HCT116 (cell line): ENCODE measurements around the gene HOXD11. TPM values are rescaled to one million over a fixed set of nuclear protein-coding genes. Genes with fewer than 3 reads are reported as not detected.

ENCODE experiments used
- ATAC-seq: fragments of 200-7000 bp; cut with Tn5 transposase; 2 replicates; pipeline ENCODE4 v1.9.1; 2020; ENCODE audit warnings: mild to moderate bottlenecking, moderate library complexity
- BruUV-seq: library from RNA; stranded (reverse); fragments of 400-500 nt; replicated peaks from 2 replicates; lab custom pipeline; 2021; lab: Mats Ljungman, UMichigan
- CTCF ChIA-PET: fragments of 300-600 bp; sonication (Branson Sonifier 250); formaldehyde crosslinking; loops from one replicate; lab custom pipeline; 2021; ENCODE audit warnings: antibody characterized with exemption; lab: Charles Lee
- POLR2A ChIA-PET: fragments of 300-600, 350-600 bp; sonication (Branson Sonifier 250); formaldehyde crosslinking; loops from one replicate; lab custom pipeline; 2021; ENCODE audit warnings: antibody characterized with exemption; lab: Charles Lee
- RAD21 ChIA-PET, 2 experiments: fragments of 300-600 bp; sonication (Branson Sonifier 250); formaldehyde crosslinking; loops; one replicate each; lab custom pipeline; 2023; ENCODE audit warnings: low total read pairs in 2 of 2; ENCODE audit not compliant: uncharacterized antibody in 2 of 2, unreplicated experiment in 2 of 2, low non-redundant PET in 1 of 2; lab: Charles Lee
- DNase-seq: peaks from one replicate; pipeline ENCODE4 v3.0.0-alpha.2; 2010; ENCODE audit warnings: low read depth, low spot score
- H2AFZ ChIP-seq: fragments of 200-600 bp; shearing (Covaris generic), sonication (generic); 2 replicates; pipeline ENCODE4 v1.6.1; 2017; ENCODE audit warnings: low read depth, mixed run types, mixed read lengths, antibody characterized with exemption, low read length; ENCODE audit not compliant: poor library complexity, severe bottlenecking
- H3K27ac ChIP-seq: 2 replicates; pipeline ENCODE4 v1.5.1; 2012; ENCODE audit warnings: low read depth, low read length
- H3K27me3 ChIP-seq: fragments of 200-600 bp; sonication (generic); 2 replicates; pipeline ENCODE4 v1.6.1; 2016; ENCODE audit warnings: mixed run types, low read length, mixed read lengths; ENCODE audit not compliant: insufficient read depth
- H3K36me3 ChIP-seq, 2 experiments: fragments of 200-500 bp in 1 of 2; fragments of 200-600 bp in 1 of 2; sonication (Bioruptor generic) in 1 of 2; sonication (generic) in 1 of 2; 2 replicates each; pipeline versions ENCODE4 v1.5.1 to v1.6.1; 2014 to 2016; ENCODE audit warnings: low read length in 2 of 2, inconsistent platforms in 1 of 2, mixed read lengths in 1 of 2, mixed run types in 1 of 2; ENCODE audit not compliant: insufficient read depth in 2 of 2, control insufficient read depth in 1 of 2
- H3K4me1 ChIP-seq, 2 experiments: fragments of 200-600 bp in 1 of 2; sonication (generic) in 1 of 2; 2 replicates each; pipeline versions ENCODE4 v1.5.1 to v1.6.1; 2012 to 2017; ENCODE audit warnings: low read length in 2 of 2, inconsistent platforms in 1 of 2, mild to moderate bottlenecking in 1 of 2, mixed read lengths in 1 of 2, mixed run types in 1 of 2, moderate library complexity in 1 of 2; ENCODE audit not compliant: insufficient read depth in 2 of 2, control insufficient read depth in 1 of 2
- H3K4me2 ChIP-seq: fragments of 200-600 bp; sonication (generic); 2 replicates; pipeline ENCODE4 v1.6.1; 2017; ENCODE audit warnings: mixed run types, low read length, mixed read lengths
- H3K4me3 ChIP-seq, 2 experiments: fragments of 200-600 bp in 1 of 2; sonication (generic) in 1 of 2; replicated peaks in 1 of 2; 2 replicates each; pipeline ENCODE4 v1.5.1; 2011 to 2016; ENCODE audit warnings: low read length in 2 of 2, control low read depth in 1 of 2, low read depth in 1 of 2, mild to moderate bottlenecking in 1 of 2, mixed read lengths in 1 of 2, mixed run types in 1 of 2
- H3K79me2 ChIP-seq: fragments of 200-600 bp; sonication (generic); 2 replicates; pipeline ENCODE4 v1.6.1; 2017; ENCODE audit warnings: mild to moderate bottlenecking, mixed run types, low read length, moderate library complexity, mixed read lengths; ENCODE audit not compliant: insufficient read depth
- H3K9ac ChIP-seq: fragments of 200-600 bp; sonication (generic); 2 replicates; pipeline ENCODE4 v1.6.1; 2016; ENCODE audit warnings: low read length, mixed read lengths
- H3K9me2 ChIP-seq: fragments of 200-600 bp; sonication (generic), shearing (Covaris generic); 2 replicates; pipeline ENCODE4 v1.6.1; 2017; ENCODE audit warnings: mixed run types, mild to moderate bottlenecking, moderate library complexity; ENCODE audit not compliant: insufficient read depth
- H3K9me3 ChIP-seq, 2 experiments: fragments of 200-500 bp in 1 of 2; fragments of 200-600 bp in 1 of 2; sonication (Bioruptor generic) in 1 of 2; sonication (generic) in 1 of 2; 2 replicates each; pipeline ENCODE4 v1.6.1; 2014 to 2017; ENCODE audit warnings: low read length in 2 of 2, mixed read lengths in 2 of 2, inconsistent platforms in 1 of 2, low read depth in 1 of 2, mild to moderate bottlenecking in 1 of 2, mixed run types in 1 of 2, moderate library complexity in 1 of 2; ENCODE audit not compliant: control insufficient read depth in 1 of 2, insufficient read depth in 1 of 2
- H4K20me1 ChIP-seq: fragments of 200-600 bp; sonication (generic), shearing (Covaris generic); 2 replicates; pipeline ENCODE4 v1.6.1; 2017; ENCODE audit warnings: mixed run types, mild to moderate bottlenecking, moderate library complexity; ENCODE audit not compliant: insufficient read depth
- ATF3 ChIP-seq: IDR thresholded peaks from 2 replicates; pipeline ENCODE4 v1.6.1; 2012
- CBX3 ChIP-seq: IDR thresholded peaks from 2 replicates; pipeline ENCODE4 v1.6.1; 2012; ENCODE audit warnings: low read depth
- CEBPB ChIP-seq: IDR thresholded peaks from 2 replicates; pipeline ENCODE4 v1.6.1; 2012; ENCODE audit warnings: low read depth
- CTCF ChIP-seq, 3 experiments: fragments of 200-600 bp in 1 of 3; sonication (generic) in 1 of 3; IDR thresholded peaks in 2 of 3; conservative IDR thresholded peaks in 1 of 3; 2 replicates each; pipeline ENCODE4 v1.5.1; 2012 to 2017; ENCODE audit warnings: low read depth in 2 of 3, low read length in 2 of 3, antibody characterized with exemption in 1 of 3, borderline replicate concordance in 1 of 3, control low read depth in 1 of 3, mild to moderate bottlenecking in 1 of 3, mixed read lengths in 1 of 3, mixed run types in 1 of 3, moderate library complexity in 1 of 3; ENCODE audit not compliant: insufficient read depth in 1 of 3
- EGR1 ChIP-seq: IDR thresholded peaks from 2 replicates; pipeline ENCODE4 v1.6.1; 2012; ENCODE audit warnings: low read depth
- ELF1 ChIP-seq: IDR thresholded peaks from 2 replicates; pipeline ENCODE4 v1.6.1; 2012; ENCODE audit warnings: low read depth, borderline replicate concordance
- EZH2 ChIP-seq: fragments of 200-600 bp; sonication (generic); IDR thresholded peaks from 2 replicates; pipeline ENCODE4 v1.6.1; 2017; ENCODE audit warnings: antibody characterized with exemption, mixed run types
- EZH2phosphoT487 ChIP-seq: fragments of 200-600 bp; IDR thresholded peaks from 2 replicates; pipeline ENCODE4 v1.6.1; 2018; ENCODE audit warnings: antibody characterized with exemption, borderline replicate concordance
- FOSL1 ChIP-seq: IDR thresholded peaks from 2 replicates; pipeline ENCODE4 v1.6.1; 2012; ENCODE audit warnings: low read depth
- JUND ChIP-seq: IDR thresholded peaks from 2 replicates; pipeline ENCODE4 v1.6.1; 2012
- MAX ChIP-seq: IDR thresholded peaks from 2 replicates; pipeline ENCODE4 v1.6.1; 2012
- POLR2A ChIP-seq: IDR thresholded peaks from 2 replicates; pipeline ENCODE4 v1.7.0; 2011; ENCODE audit warnings: borderline replicate concordance; ENCODE audit not compliant: insufficient read depth, insufficient read length; ENCODE audit errors: extremely low read depth
- POLR2AphosphoS5 ChIP-seq: IDR thresholded peaks from 2 replicates; pipeline ENCODE4 v1.6.1; 2011; ENCODE audit warnings: mild to moderate bottlenecking, low read depth, low read length, moderate library complexity
- RAD21 ChIP-seq: IDR thresholded peaks from 2 replicates; pipeline ENCODE4 v1.6.1; 2012; ENCODE audit warnings: low read depth, mild to moderate bottlenecking
- REST ChIP-seq: IDR thresholded peaks from 2 replicates; pipeline ENCODE4 v1.6.1; 2012; ENCODE audit warnings: low read depth
- SIN3A ChIP-seq: IDR thresholded peaks from 2 replicates; pipeline ENCODE4 v1.6.1; 2012; ENCODE audit warnings: low read depth
- YY1 ChIP-seq: IDR thresholded peaks from 2 replicates; pipeline ENCODE4 v1.6.1; 2011; ENCODE audit warnings: low read length, low read depth, moderate library complexity, mild to moderate bottlenecking; ENCODE audit not compliant: insufficient replicate concordance; ENCODE audit errors: extremely low read depth
- ZBTB33 ChIP-seq: IDR thresholded peaks from 2 replicates; pipeline ENCODE4 v1.6.1; 2011; ENCODE audit warnings: mild to moderate bottlenecking, low read length, moderate library complexity; ENCODE audit not compliant: insufficient replicate concordance; ENCODE audit errors: extremely low read depth
- ZFX ChIP-seq: fragments of 450-650 bp; IDR thresholded peaks from 2 replicates; pipeline ENCODE4 v1.6.1; 2017
- ZNF274 ChIP-seq: fragments of 200-500 bp; sonication (Bioruptor generic); IDR thresholded peaks from 2 replicates; pipeline ENCODE4 v1.6.1; 2014; ENCODE audit warnings: mild to moderate bottlenecking, low read depth, low read length, inconsistent platforms
- intact Hi-C: fragments of 100-400 bp; cut with micrococcal nuclease; formaldehyde crosslinking; loops from 2 replicates; pipeline ENCODE4 v1.10.0; 2022
- total RNA-seq: library from RNA; stranded (reverse); gene quantifications from one replicate; pipeline ENCODE4 v1.2.1, GENCODE V29; 2021; ENCODE audit not compliant: unreplicated experiment

Gene HOXD11
- total RNA-seq, 1 experiment from 2014 or later = not detected

- BruUV-seq = no TSS peak
Observed at GRCh38 chr2:176147800-176148496, 40.9 kb downstream of the HOXD11 start.

More at GRCh38 chr2:176147800-176148496, 40.9 kb downstream of the HOXD11 start:
- no peaks in the 10 kb centered on the region for H3K79me2 ChIP-seq
- TF ChIP-seq EZH2phosphoT487 = no peak
- no peak for TF ChIP-seq ZFX
- TF ChIP-seq EGR1 = no peak
- TF ChIP-seq ZNF274 = no peak
- no peak for TF ChIP-seq ZBTB33
- no peak for TF ChIP-seq RAD21
- no peak for TF ChIP-seq SIN3A
- no peak for TF ChIP-seq ATF3
- no peak for TF ChIP-seq FOSL1
- TF ChIP-seq POLR2A = no peak
- TF ChIP-seq JUND = no peak
- no peak for TF ChIP-seq POLR2AphosphoS5
- TF ChIP-seq ELF1 = no peak
- TF ChIP-seq MAX = no peak
- no peak for TF ChIP-seq YY1
- TF ChIP-seq REST = no peak
- no peak for TF ChIP-seq EZH2
- TF ChIP-seq CTCF (IDR thresholded peaks at IDR 0.05 in 2 of 3, conservative IDR thresholded peaks at IDR 0.05 in 1 of 3; ENCODE audit: borderline replicate concordance in 1 of 3, insufficient read depth in 1 of 3, low read depth in 2 of 3, low read length in 2 of 3) = no peak
- no peak for TF ChIP-seq CBX3
- no peak for TF ChIP-seq CEBPB
- ChIA-PET POLR2A (no interaction called here), CTCF (no interaction called here), RAD21 (no interaction called here)
- H2AFZ ChIP-seq = no peak overlapping the region
- H3K9me2 ChIP-seq = no peaks in the 10 kb centered on the region
- no peaks in the 10 kb centered on the region for H3K36me3 ChIP-seq
- no peak overlapping the region for H3K9ac ChIP-seq
- H3K4me2 ChIP-seq = no peak overlapping the region
- H3K4me1 ChIP-seq = no peaks in the 10 kb centered on the region
- DNase-seq (no peak), ATAC-seq (no peak)
- intact Hi-C loops = no loop called here
- no peaks in the 10 kb centered on the region for H3K27me3 ChIP-seq
- H3K9me3 ChIP-seq = no peaks in the 10 kb centered on the region
- H4K20me1 ChIP-seq = no peaks in the 10 kb centered on the region
- H3K4me3 ChIP-seq = no peak overlapping the region
- H3K27ac ChIP-seq = no peak overlapping the region
